K562 (cell line): Measurements from ENCODE around the gene B4GALT1. TPM values are rescaled to one million over a fixed set of nuclear protein-coding genes. Genes with fewer than 3 reads are reported as not detected.
A peak's percentile ranks its signal among the peaks of the same experiment; 100 is the strongest.

ENCODE experiments used
- ATAC-seq: fragments of 200-7000 bp; cut with Tn5 transposase; 3 replicates; pipeline ENCODE4 v1.9.1; 2020; ENCODE audit warnings: moderate library complexity
- BruUV-seq: library from RNA; stranded (reverse); fragments of 400-500 nt; replicated peaks from 2 replicates; lab custom pipeline; 2021; lab: Mats Ljungman, UMichigan
- CTCF ChIA-PET: fragments of 300-600 bp; formaldehyde crosslinking; extraction: SDS; loops from one replicate; lab custom pipeline; 2021; ENCODE audit warnings: low intra/inter-chr PET ratio; lab: Yijun Ruan, JAX
- POLR2A ChIA-PET: fragments of 300-600, 350-650 bp; sonication (Branson Sonifier 250); formaldehyde crosslinking; extraction: SDS; loops from one replicate; lab custom pipeline; 2021; ENCODE audit warnings: antibody characterized with exemption, inconsistent platforms; lab: Yijun Ruan, JAX
- DNase-seq, 4 experiments: peaks; one replicate each; pipeline versions ENCODE4 v3.0.0 to v3.0.0-alpha.2; 2011 to 2018; ENCODE audit warnings: low spot score in 3 of 4, mixed read lengths in 3 of 4; ENCODE audit errors: extremely low read depth in 1 of 4
- FAIRE-seq: peaks from 2 replicates; lab custom pipeline; 2011; peaks lifted over from hg19 to GRCh38; lab: Jason Lieb, UNC
- H2AFZ ChIP-seq: 2 replicates; pipeline ENCODE4 v1.6.0; 2011; ENCODE audit warnings: low read depth, low read length, control low read depth, inconsistent platforms
- H3K27ac ChIP-seq: fragments of 200-600 bp; 3 replicates; pipeline ENCODE4 v1.8.0; 2011; ENCODE audit warnings: low read depth, mild to moderate bottlenecking, control low read depth, inconsistent platforms, low read length, moderate library complexity, mixed read lengths; ENCODE audit errors: extremely low read depth
- H3K27me3 ChIP-seq, 2 experiments: fragments of 300-600 bp in 1 of 2; 2 replicates in 1 of 2; 3 replicates in 1 of 2; pipeline versions ENCODE4 v1.6.0 to v1.8.0; 2011; ENCODE audit warnings: inconsistent platforms in 2 of 2, low read length in 2 of 2, mild to moderate bottlenecking in 1 of 2, mixed read lengths in 1 of 2, moderate library complexity in 1 of 2; ENCODE audit not compliant: control insufficient read depth in 2 of 2, insufficient read depth in 2 of 2
- H3K36me3 ChIP-seq: fragments of 300-600 bp; 3 replicates; pipeline ENCODE4 v1.8.0; 2011; ENCODE audit warnings: mild to moderate bottlenecking, low read length, inconsistent platforms; ENCODE audit not compliant: control insufficient read depth, insufficient read depth
- H3K4me1 ChIP-seq, 2 experiments: fragments of 200-600 bp in 1 of 2; replicated peaks in 1 of 2; 2 replicates in 1 of 2; 3 replicates in 1 of 2; pipeline versions ENCODE4 v1.5.1 to v1.8.0; 2011; ENCODE audit warnings: inconsistent platforms in 2 of 2, low read length in 2 of 2, mild to moderate bottlenecking in 1 of 2, mixed read lengths in 1 of 2, moderate library complexity in 1 of 2; ENCODE audit not compliant: control insufficient read depth in 2 of 2, insufficient read depth in 2 of 2
- H3K4me2 ChIP-seq: 2 replicates; pipeline ENCODE4 v1.6.1; 2011; ENCODE audit warnings: low read length, control low read depth, inconsistent platforms, mixed read lengths; ENCODE audit not compliant: insufficient read depth
- H3K4me3 ChIP-seq: fragments of 200-600 bp; sonication (generic), shearing (Covaris generic); 2 replicates; pipeline ENCODE4 v1.5.1; 2016; ENCODE audit warnings: control low read depth, inconsistent platforms
- H3K79me2 ChIP-seq: fragments of 200-600 bp; 3 replicates; pipeline ENCODE4 v1.8.0; 2011; ENCODE audit warnings: low read length, inconsistent platforms; ENCODE audit not compliant: control insufficient read depth, insufficient read depth
- H3K9ac ChIP-seq, 2 experiments: 2 replicates each; pipeline versions ENCODE4 v1.6.0 to v1.6.1; 2011; ENCODE audit warnings: low read depth in 2 of 2, low read length in 2 of 2, control low read depth in 1 of 2, inconsistent platforms in 1 of 2, mild to moderate bottlenecking in 1 of 2, mixed read lengths in 1 of 2; ENCODE audit not compliant: insufficient read depth in 1 of 2
- H3K9me1 ChIP-seq: one replicate; pipeline ENCODE4 v1.6.0; 2011; ENCODE audit warnings: inconsistent platforms, mild to moderate bottlenecking, low read length, moderate library complexity; ENCODE audit not compliant: control insufficient read depth, insufficient read depth
- H3K9me3 ChIP-seq: replicated peaks from 2 replicates; pipeline ENCODE4 v1.5.1; 2011; ENCODE audit warnings: low read depth, low read length, inconsistent platforms; ENCODE audit not compliant: control insufficient read depth, insufficient read depth
- H4K20me1 ChIP-seq: replicated peaks from 2 replicates; pipeline ENCODE4 v1.6.1; 2011; ENCODE audit warnings: low read length, inconsistent platforms, mixed read lengths; ENCODE audit not compliant: control insufficient read depth, insufficient read depth
- FIP1L1 ChIP-seq: fragments of 200-400 bp; formaldehyde crosslinking; IDR thresholded peaks from 2 replicates; pipeline ENCODE4 v1.6.1; 2018; ENCODE audit warnings: mild to moderate bottlenecking, low read depth, low read length; ENCODE audit not compliant: poor library complexity, severe bottlenecking
- MBD2 ChIP-seq: sonication (generic); IDR thresholded peaks from 2 replicates; pipeline ENCODE4 v1.6.1; 2016; ENCODE audit warnings: low read depth, borderline replicate concordance
- RAD51 ChIP-seq: fragments of 450-650 bp; IDR thresholded peaks from 2 replicates; pipeline ENCODE4 v1.7.1; 2016; ENCODE audit warnings: low read depth, mild to moderate bottlenecking, borderline replicate concordance
- ZNF445 ChIP-seq: fragments of 250-450 bp; sonication (Bioruptor Pico); IDR thresholded peaks from 2 replicates; pipeline ENCODE4 v1.4.0; 2020; ENCODE audit warnings: low read depth, mild to moderate bottlenecking, moderate library complexity
- WGBS: fragments of 100-300 bp; shearing (Covaris generic); methylation state at CpG from one replicate; pipeline ENCODE4 v1.1.6; 2016; ENCODE audit warnings: low coverage, mixed read lengths; ENCODE audit not compliant: insufficient coverage; ENCODE audit errors: missing lambda C conversion rate; 5-methylcytosine and 5-hydroxymethylcytosine counted together
- in situ Hi-C: fragments of 300-500 bp; cut with MboI; formaldehyde crosslinking; loops from 4 replicates; pipeline ENCODE4 v1.15.0; 2018; ENCODE audit warnings: inconsistent platforms, mixed read lengths
- intact Hi-C: fragments of 100-400 bp; cut with micrococcal nuclease; formaldehyde crosslinking; loops from 2 replicates; pipeline ENCODE4 v1.14.2; 2022
- polyA plus RNA-seq, 8 experiments: library from polyadenylated mRNA; depleted of rRNA in 4 of 8; stranded (reverse) in 5 of 8; unstranded in 3 of 8; fragments of >200 nt; fragmentation: Nextera tagmentation in 2 of 8; fragmentation: Illumina TruSeq in 1 of 8; extraction: Ambion mirVana in 2 of 8; extraction: Trizol in 1 of 8; gene quantifications; 2 replicates each; pipeline versions ENCODE4 v1.2.1 to v1.2.3, GENCODE V29; 2011 to 2014; ENCODE audit warnings: inconsistent platforms in 1 of 8, missing spikeins in 1 of 8
- total RNA-seq, 7 experiments: library from RNA; depleted of rRNA in 6 of 7; stranded (reverse); fragments of >200 nt in 6 of 7; fragmentation: Illumina TruSeq in 2 of 7; extraction: Trizol in 2 of 7; gene quantifications; 2 replicates each; pipeline versions ENCODE4 v1.2.1 to v1.2.3, GENCODE V29; 2011 to 2021; ENCODE audit warnings: low replicate concordance in 1 of 7
- TF ChIP-seq, protein P1 (sequence below): fragments of 450-650 bp; formaldehyde crosslinking; IDR thresholded peaks from 2 replicates; pipeline ENCODE4 v1.4.0; 2020; ENCODE audit warnings: mild to moderate bottlenecking, mixed read lengths
- TF ChIP-seq, protein P2 (sequence below): fragments of 250-450 bp; sonication (Bioruptor Pico); IDR thresholded peaks from 2 replicates; pipeline ENCODE4 v1.8.0; 2021; ENCODE audit warnings: moderate library complexity, mild to moderate bottlenecking, inconsistent platforms

Gene B4GALT1
- total and polyA plus RNA-seq, 9 of the 15 experiments (the other 6 are each of a cell fraction or from before 2014, with no cell fraction given) = 4.1 to 26.8 (median 7.1) TPM

DNA sequence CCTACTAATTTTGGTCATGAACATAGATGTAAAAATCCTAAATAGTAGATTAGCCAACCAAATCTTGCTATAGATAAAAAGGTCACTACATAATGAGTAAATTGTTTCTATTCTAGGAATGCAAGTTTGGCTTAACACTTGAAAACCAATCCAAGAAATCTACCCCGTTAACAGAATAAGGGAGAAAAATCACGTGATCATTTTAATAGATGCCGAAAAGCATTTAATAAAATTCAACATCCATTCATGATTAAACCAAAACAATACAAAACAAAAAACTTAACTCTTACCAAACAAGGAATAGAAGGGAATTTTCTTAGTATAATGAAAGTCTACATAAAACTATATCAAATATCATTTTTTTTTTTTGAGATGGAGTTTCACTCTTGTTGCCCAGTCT lies 69.9 kb downstream of the B4GALT1 start:
- Histone ChIP-seq H3K9me1 (no peaks in the 10 kb centered on the region), H4K20me1 (no peaks in the 10 kb centered on the region), H3K36me3 (no peaks in the 10 kb centered on the region), H3K9me3 (no peaks in the 10 kb centered on the region), H3K4me2 (no peak overlapping the region), H2AFZ (no peak overlapping the region), H3K79me2 (no peaks in the 10 kb centered on the region), H3K4me3 (no peak overlapping the region), H3K27ac (no peak overlapping the region), H3K4me1 (no peaks in the 10 kb centered on the region), H3K9ac (no peak overlapping the region), H3K27me3 (no peaks in the 10 kb centered on the region)
- ChIA-PET CTCF (no interaction called here), POLR2A (no interaction called here)
- in situ Hi-C loops (no loop called here), intact Hi-C loops (no loop called here)
- no TSS peak for BruUV-seq
- no peak for DNase-seq
- FAIRE-seq = no peak
- no peak for ATAC-seq
- 47% methylated on average over 3 of the region's 3 CpGs for WGBS
- TF ChIP-seq FIP1L1 (no peak), MBD2 (no peak), RAD51 (0 out of 2 replicates have a peak, but pooled peaks have one; percentile 15), ZNF445 (CRISPR knock-in tag) (no peak)
- TF ChIP-seq, protein P1, sequence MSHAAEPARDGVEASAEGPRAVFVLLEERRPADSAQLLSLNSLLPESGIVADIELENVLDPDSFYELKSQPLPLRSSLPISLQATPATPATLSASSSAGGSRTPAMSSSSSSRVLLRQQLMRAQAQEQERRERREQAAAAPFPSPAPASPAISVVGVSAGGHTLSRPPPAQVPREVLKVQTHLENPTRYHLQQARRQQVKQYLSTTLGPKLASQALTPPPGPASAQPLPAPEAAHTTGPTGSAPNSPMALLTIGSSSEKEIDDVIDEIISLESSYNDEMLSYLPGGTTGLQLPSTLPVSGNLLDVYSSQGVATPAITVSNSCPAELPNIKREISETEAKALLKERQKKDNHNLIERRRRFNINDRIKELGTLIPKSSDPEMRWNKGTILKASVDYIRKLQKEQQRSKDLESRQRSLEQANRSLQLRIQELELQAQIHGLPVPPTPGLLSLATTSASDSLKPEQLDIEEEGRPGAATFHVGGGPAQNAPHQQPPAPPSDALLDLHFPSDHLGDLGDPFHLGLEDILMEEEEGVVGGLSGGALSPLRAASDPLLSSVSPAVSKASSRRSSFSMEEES (CRISPR knock-in tag) = peak; percentile 62; the same call in 1 of the 2 replicates
- TF ChIP-seq, protein P2, sequence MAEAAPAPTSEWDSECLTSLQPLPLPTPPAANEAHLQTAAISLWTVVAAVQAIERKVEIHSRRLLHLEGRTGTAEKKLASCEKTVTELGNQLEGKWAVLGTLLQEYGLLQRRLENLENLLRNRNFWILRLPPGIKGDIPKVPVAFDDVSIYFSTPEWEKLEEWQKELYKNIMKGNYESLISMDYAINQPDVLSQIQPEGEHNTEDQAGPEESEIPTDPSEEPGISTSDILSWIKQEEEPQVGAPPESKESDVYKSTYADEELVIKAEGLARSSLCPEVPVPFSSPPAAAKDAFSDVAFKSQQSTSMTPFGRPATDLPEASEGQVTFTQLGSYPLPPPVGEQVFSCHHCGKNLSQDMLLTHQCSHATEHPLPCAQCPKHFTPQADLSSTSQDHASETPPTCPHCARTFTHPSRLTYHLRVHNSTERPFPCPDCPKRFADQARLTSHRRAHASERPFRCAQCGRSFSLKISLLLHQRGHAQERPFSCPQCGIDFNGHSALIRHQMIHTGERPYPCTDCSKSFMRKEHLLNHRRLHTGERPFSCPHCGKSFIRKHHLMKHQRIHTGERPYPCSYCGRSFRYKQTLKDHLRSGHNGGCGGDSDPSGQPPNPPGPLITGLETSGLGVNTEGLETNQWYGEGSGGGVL (CRISPR knock-in tag) = no peak
